GM19397 (cell line): ENCODE data around the gene KRTAP20-3.

ENCODE experiments used
- ATAC-seq: cut with Tn5 transposase; IDR thresholded peaks from one replicate; pipeline ENCODE4 v1.9.1; 2021; ENCODE audit warnings: mild to moderate bottlenecking, moderate library complexity; ENCODE audit not compliant: unreplicated experiment

The KRTAP20-3 gene

DNA sequence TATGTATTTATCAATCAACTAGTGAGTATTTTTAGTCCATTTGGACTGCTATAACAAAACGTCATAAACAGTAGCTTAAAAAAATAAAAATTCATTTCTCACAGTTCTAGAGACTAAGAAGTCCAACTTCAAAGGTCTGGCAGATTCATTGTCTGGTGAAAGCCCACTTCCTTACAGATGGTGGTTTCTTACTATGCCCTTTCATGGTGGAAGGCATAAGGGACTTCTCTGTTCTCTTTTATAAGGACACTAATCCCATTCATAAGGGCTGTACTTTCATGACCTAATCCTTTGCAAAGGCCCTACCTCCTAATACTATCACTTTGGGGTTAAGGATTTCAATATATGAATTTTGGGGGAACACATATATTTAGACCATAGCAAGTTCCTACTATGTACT, 37.9 kb downstream of the KRTAP20-3 start:
- no peak for ATAC-seq

DNA sequence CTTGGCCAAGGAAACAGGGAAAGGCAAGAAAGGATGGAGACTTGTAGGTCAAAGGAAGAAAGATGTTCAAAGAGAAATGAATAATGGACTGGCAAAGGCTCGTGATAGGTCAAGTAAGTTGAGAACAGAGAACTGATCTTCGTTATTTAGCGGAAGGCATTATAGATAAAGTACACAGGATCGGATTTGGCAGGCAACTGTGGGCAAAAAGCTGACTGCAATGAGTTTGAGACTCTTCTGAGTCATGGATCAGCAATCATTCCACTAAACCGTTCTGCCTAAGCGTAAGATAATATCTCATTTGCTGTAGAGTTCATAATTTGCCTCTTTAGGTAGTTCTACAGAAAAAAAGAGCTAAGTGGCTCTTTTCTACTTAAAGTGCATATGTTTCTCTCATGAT, 41.8 kb downstream of the KRTAP20-3 start:
- no peak for ATAC-seq

DNA sequence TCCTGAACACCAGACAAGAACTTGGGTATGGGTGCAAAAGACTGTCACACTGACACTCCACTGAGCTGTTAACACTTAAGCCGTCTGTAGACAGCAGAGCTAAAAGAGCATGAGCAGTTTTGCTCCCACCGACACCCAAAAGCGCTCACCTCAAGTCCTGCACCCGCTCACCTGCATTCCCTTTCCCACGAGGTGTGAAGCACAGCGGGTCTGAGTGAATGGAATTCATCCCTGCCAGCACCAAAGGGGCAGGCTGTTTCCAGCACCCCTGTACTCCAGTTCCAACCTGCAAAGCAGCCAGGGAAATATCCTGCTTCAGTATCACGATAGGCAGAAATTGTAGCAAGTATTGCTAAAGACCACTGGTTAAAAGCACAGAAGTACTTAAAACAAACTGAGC, 47.2 kb downstream of the KRTAP20-3 start:
- no peak for ATAC-seq
